Tibial nerve (tissue), 3 donors: ENCODE results near the gene TMEM94.

Source experiments
- POLR2A ChIP-seq, 2 donors: fragments of 450-650 bp; IDR thresholded peaks; one replicate each; pipeline ENCODE4 v1.6.1; 2017; ENCODE audit warnings: antibody characterized with exemption in 2 of 2, mild to moderate bottlenecking in 2 of 2, moderate library complexity in 2 of 2
- TF ChIP-seq, protein P1 (sequence below), 5 experiments: fragments of 200-600 bp in 3 of 5; fragments of 450-650 bp in 2 of 5; sonication (generic) in 3 of 5; IDR thresholded peaks; one replicate each; pipeline ENCODE4 v1.5.1; 2016 to 2019; ENCODE audit warnings: antibody characterized with exemption in 5 of 5, mild to moderate bottlenecking in 3 of 5, moderate library complexity in 2 of 5

DNA sequence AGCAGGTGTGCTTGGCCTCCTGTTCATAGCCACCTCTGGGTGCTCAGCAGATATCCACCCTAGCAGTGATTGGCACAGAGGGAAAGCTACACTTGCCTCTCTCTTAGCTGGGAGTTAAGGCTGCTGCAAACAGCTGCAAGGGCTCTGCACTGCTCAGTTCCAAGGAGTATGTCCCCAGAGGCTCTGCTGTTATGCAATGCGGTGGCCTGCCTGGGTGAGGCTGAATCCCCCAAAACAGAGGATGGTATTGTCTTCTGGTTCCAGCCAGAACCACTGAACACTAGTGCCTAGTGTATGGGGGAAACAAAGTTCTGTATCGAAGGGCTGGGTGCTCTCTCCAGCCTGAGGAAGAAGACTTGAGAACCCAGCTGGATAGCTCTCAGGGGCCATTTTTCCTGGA, 16.8 kb downstream of the TMEM94 start:
- TF ChIP-seq, protein P1, sequence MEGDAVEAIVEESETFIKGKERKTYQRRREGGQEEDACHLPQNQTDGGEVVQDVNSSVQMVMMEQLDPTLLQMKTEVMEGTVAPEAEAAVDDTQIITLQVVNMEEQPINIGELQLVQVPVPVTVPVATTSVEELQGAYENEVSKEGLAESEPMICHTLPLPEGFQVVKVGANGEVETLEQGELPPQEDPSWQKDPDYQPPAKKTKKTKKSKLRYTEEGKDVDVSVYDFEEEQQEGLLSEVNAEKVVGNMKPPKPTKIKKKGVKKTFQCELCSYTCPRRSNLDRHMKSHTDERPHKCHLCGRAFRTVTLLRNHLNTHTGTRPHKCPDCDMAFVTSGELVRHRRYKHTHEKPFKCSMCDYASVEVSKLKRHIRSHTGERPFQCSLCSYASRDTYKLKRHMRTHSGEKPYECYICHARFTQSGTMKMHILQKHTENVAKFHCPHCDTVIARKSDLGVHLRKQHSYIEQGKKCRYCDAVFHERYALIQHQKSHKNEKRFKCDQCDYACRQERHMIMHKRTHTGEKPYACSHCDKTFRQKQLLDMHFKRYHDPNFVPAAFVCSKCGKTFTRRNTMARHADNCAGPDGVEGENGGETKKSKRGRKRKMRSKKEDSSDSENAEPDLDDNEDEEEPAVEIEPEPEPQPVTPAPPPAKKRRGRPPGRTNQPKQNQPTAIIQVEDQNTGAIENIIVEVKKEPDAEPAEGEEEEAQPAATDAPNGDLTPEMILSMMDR (IDR thresholded peaks at IDR 0.05) = no peak
- TF ChIP-seq POLR2A (IDR thresholded peaks at IDR 0.05) = no peak
